PC-3 (cell line): ENCODE data around the gene SDC1.

ENCODE experiments used
- CTCF ChIP-seq: fragments of 300-600 bp; sonication (generic); conservative IDR thresholded peaks from 2 replicates; pipeline ENCODE4 v1.5.1; 2017; ENCODE audit warnings: antibody characterized with exemption, low read depth, mild to moderate bottlenecking, low read length
- EZH2 ChIP-seq: fragments of 300-600 bp; sonication (generic); IDR thresholded peaks from one replicate; pipeline ENCODE4 v1.6.1; 2017; ENCODE audit warnings: antibody characterized with exemption, mild to moderate bottlenecking, low read length; ENCODE audit not compliant: unreplicated experiment

DNA sequence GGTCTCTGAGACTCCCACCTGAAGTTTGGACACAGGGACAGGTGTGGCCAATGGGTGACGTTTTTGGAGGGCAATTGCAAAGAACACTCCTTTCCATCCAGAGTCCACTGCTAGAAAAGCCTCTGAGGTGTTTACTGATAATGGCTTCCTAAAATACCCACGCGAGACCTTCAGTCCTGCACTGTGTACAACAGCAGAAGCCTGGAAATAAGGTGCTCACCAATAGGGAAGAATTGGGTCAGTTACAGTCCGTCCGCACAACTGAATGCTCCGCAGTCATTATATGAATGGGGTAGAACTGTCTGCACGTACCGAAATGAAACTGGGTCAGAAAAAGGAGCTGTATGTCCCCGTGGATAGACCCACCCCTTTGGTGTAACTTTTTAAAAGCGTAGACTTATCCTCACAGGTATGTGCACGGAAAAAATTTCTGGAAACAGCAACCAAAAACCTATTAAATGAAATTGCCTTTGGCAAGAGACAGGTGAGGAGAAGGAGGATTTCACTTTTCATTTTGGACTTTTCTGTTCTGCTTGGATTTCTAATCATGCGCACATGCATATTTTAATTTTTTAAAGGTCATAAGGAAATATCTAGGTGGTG is 29.4 kb downstream of the SDC1 start:
- TF ChIP-seq CTCF (no peak), EZH2 (no peak)
